Tibial artery (tissue), 4 donors: ENCODE results near the gene NCOR1.

Experiments
- DNase-seq, 2 donors: peaks; one replicate each; pipeline ENCODE4 v3.0.0-alpha.2; 2019
- H3K27ac ChIP-seq, 2 donors: fragments of 200-600 bp; sonication (generic) in 1 of 2; 1 replicate in 1 of 2; 2 replicates in 1 of 2; pipeline ENCODE4 v1.5.1; 2018 to 2019; ENCODE audit warnings: mild to moderate bottlenecking in 1 of 2
- H3K27me3 ChIP-seq, 2 donors: fragments of 200-600 bp; sonication (generic) in 1 of 2; one replicate each; pipeline versions ENCODE4 v1.5.1 to v1.6.0; 2016 to 2019
- H3K36me3 ChIP-seq, 3 donors: fragments of 200-600 bp; sonication (generic) in 2 of 3; one replicate each; pipeline ENCODE4 v1.5.1; 2016 to 2019; ENCODE audit warnings: mild to moderate bottlenecking in 2 of 3
- H3K4me1 ChIP-seq, 4 donors: fragments of 200-600 bp; sonication (generic) in 2 of 4; 1 replicate in 3 of 4; 2 replicates in 1 of 4; pipeline ENCODE4 v1.5.1; 2016 to 2019
- H3K4me3 ChIP-seq, 2 donors: fragments of 200-600 bp; sonication (generic) in 1 of 2; 1 replicate in 1 of 2; 2 replicates in 1 of 2; pipeline ENCODE4 v1.5.1; 2018 to 2019; ENCODE audit warnings: mild to moderate bottlenecking in 2 of 2
- H3K9me3 ChIP-seq, 3 donors: fragments of 200-600 bp; sonication (generic) in 1 of 3; one replicate each; pipeline ENCODE4 v1.5.1; 2016 to 2019
- CTCF ChIP-seq, 2 experiments: fragments of 200-600 bp in 1 of 2; fragments of 450-650 bp in 1 of 2; IDR thresholded peaks; one replicate each; pipeline ENCODE4 v1.5.1; 2017 to 2019; ENCODE audit warnings: antibody characterized with exemption in 2 of 2, mild to moderate bottlenecking in 1 of 2, moderate library complexity in 1 of 2
- intact Hi-C: fragments of 100-400 bp; cut with DNase I; formaldehyde crosslinking; loops from one replicate; pipeline ENCODE4 v1.15.0; 2023; ENCODE audit warnings: low total_unique reads

NCOR1 gene

GRCh38 chr17:16081507-16082087 lies 133.7 kb downstream of the NCOR1 start:
- Histone ChIP-seq H3K27ac (no peak overlapping the region), H3K4me1 (peaks cover 0 to 12% (median 2%) of the 10 kb centered on the region in 4 donors), H3K36me3 (peaks cover 28 to 41% (median 37%) of the 10 kb centered on the region in 3 donors), H3K4me3 (no peak overlapping the region), H3K9me3 (no peaks in the 10 kb centered on the region), H3K27me3 (no peaks in the 10 kb centered on the region)
- intact Hi-C loops, result no loop called here
- TF ChIP-seq CTCF (IDR thresholded peaks at IDR 0.05), result no peak
- DNase-seq, result no peak

- intact Hi-C loops, result no loop called here
- H3K9me3 ChIP-seq, result no peaks in the 10 kb centered on the region
- no peaks in the 10 kb centered on the region for H3K27me3 ChIP-seq
- H3K27ac ChIP-seq, result no peak overlapping the region
- H3K4me1 ChIP-seq, result peaks cover 0 to 8% (median 2%) of the 10 kb centered on the region in 4 donors
- DNase-seq, result no peak
- TF ChIP-seq CTCF (IDR thresholded peaks at IDR 0.05), result no peak
- H3K4me3 ChIP-seq, result no peak overlapping the region
- H3K36me3 ChIP-seq, result peaks cover 34 to 46% (median 36%) of the 10 kb centered on the region in 3 donors
These were observed 135.0 kb downstream of the NCOR1 start for GRCh38 chr17:16080366-16080765.

GRCh38 chr17:16075949-16076348 lies 139.4 kb downstream of the NCOR1 start:
- TF ChIP-seq CTCF (IDR thresholded peaks at IDR 0.05), result no peak
- DNase-seq, result no peak
- H3K27me3 ChIP-seq, result no peaks in the 10 kb centered on the region
- H3K4me1 ChIP-seq, result no peaks in the 10 kb centered on the region
- no peak overlapping the region for H3K4me3 ChIP-seq
- H3K27ac ChIP-seq, result no peak overlapping the region
- intact Hi-C loops, result no loop called here
- H3K9me3 ChIP-seq, result no peaks in the 10 kb centered on the region
- peaks cover 71 to 87% (median 73%) of the 10 kb centered on the region in 3 donors for H3K36me3 ChIP-seq

GRCh38 chr17:16074423-16074822 lies 140.9 kb downstream of the NCOR1 start:
- intact Hi-C loops, result no loop called here
- no peak for DNase-seq
- peaks cover 76 to 91% (median 81%) of the 10 kb centered on the region in 3 donors for H3K36me3 ChIP-seq

GRCh38 chr17:16073845-16074244 lies 141.5 kb downstream of the NCOR1 start:
- no peak for DNase-seq
- no peaks in the 10 kb centered on the region for H3K4me1 ChIP-seq
- intact Hi-C loops, result no loop called here
- peaks cover 76 to 91% (median 81%) of the 10 kb centered on the region in 3 donors for H3K36me3 ChIP-seq
- H3K27me3 ChIP-seq, result no peaks in the 10 kb centered on the region
- H3K4me3 ChIP-seq, result no peak overlapping the region
- no peak overlapping the region for H3K27ac ChIP-seq
- no peak for TF ChIP-seq CTCF (IDR thresholded peaks at IDR 0.05)
- no peaks in the 10 kb centered on the region for H3K9me3 ChIP-seq

More at GRCh38 chr17:16074423-16074822, 140.9 kb downstream of the NCOR1 start:
- Histone ChIP-seq H3K4me3 (no peak overlapping the region), H3K27ac (no peak overlapping the region), H3K27me3 (no peaks in the 10 kb centered on the region), H3K9me3 (no peaks in the 10 kb centered on the region), H3K4me1 (no peaks in the 10 kb centered on the region)
- TF ChIP-seq CTCF (IDR thresholded peaks at IDR 0.05), result no peak
